Occipital lobe (tissue), 2 donors: ENCODE measurements around the gene CACNA2D1. TPM values are rescaled to one million over a fixed set of nuclear protein-coding genes. Genes with fewer than 3 reads are reported as not detected.

ENCODE experiments used
- DNase-seq: peaks from one replicate; lab custom pipeline; 2025; lab: John Stamatoyannopoulos, UW
- total RNA-seq: library from RNA; depleted of rRNA; stranded (reverse); fragments of >200 nt; gene quantifications from one replicate; pipeline ENCODE4 v1.2.3, GENCODE V29; 2014

Gene CACNA2D1
- total RNA-seq, 1 donor from 2014 or later: 149 TPM

DNA sequence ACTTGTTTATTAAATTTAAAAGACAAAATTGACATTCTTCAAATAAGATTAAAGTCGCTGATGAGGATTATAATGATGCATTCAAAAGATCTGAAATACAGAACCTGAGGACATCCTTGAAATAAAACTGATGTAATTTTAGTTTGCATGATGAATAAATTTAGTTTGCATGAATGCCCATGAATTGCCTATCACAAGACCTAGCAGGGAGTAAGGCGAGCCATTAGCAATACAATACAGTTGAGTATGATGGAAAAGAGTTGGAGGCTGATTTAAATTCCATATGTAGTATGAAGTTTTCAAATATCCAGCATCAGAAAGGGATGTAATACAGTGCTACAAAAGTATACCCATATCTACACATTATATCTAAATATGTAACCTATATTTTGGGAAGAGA is 321.3 kb downstream of the CACNA2D1 start:
- no peak for DNase-seq

DNA sequence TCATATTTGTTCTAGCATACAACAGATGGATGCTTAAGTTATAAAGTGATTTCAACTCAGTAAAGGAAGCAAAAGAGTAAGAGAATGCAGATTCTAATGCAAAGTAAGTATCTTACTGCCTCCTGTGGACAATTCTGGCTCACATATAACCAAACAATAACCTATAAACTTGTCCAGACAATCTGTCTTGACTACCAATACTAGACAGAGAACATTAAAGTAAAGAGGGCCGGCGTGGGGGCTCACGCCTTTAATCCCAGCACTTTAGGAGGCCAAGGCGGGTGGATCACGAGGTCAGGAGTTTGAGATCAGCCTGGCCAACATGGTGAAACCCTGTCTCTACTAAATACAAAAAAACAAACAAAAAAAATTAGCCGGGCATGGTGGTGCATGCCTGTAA is 329.3 kb downstream of the CACNA2D1 start:
- DNase-seq: no peak

DNA sequence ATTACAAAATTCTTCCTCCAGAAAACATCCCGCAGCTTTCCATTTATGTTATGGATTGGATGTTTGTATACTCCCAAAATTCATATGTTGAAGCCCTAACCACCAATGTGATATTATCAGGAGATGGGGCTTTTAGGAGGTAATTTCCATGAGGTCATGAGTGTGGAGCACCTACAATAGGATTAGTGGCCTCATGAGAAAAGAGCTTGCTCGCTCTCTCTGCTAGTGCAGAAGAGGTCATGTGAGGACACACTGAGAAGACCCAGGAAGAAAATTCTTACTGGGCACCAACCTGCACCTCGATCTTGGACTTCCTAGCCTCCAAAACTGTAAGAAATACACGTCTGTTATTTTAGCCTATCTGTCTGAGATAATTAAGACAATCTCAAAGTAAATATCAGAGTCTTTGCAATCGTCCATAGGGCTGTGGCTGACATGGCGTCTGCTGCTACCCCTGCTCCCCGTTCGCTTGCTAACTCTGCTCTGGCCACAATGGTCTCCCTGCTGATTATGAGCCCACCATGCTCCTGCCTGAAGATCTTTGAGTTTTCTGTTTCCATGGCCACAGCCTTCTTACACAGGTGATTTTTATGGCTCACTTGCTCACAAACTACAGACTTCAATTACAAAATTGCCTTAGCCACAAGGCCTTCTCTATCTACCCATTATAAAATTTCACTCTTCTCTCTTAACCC is 333.3 kb downstream of the CACNA2D1 start:
- DNase-seq: no peak

- no peak for DNase-seq
Measured at GRCh38 chr7:82109288-82109687, 334.3 kb downstream of the CACNA2D1 start.

- DNase-seq: no peak
Measured at GRCh38 chr7:82106201-82106600, 337.4 kb downstream of the CACNA2D1 start.

DNA sequence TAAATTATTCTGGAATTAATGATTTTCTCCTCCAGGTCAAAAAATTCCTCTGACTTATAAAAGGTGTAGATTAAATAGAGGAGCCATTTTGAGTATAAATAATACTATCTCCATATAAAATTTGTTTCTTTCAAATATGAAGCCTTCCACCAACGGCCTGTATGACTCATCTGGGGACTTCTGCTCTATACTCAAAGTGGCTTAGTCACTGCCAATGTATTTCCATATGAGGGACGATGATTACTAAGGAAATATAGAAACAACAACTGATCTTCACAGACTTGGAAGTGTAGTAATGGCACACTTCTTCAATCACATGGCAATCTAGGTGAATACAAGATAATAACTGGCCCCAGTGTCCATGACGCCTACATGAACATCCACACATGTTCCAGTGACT is 338.1 kb downstream of the CACNA2D1 start:
- DNase-seq: no peak

GRCh38 chr7:82098414-82098813 is 345.2 kb downstream of the CACNA2D1 start:
- no peak for DNase-seq

GRCh38 chr7:82091126-82091684 is 352.4 kb downstream of the CACNA2D1 start:
- no peak for DNase-seq

- DNase-seq: no peak
Measured at GRCh38 chr7:82087099-82087498, 356.5 kb downstream of the CACNA2D1 start.

- DNase-seq: no peak
Measured at GRCh38 chr7:82085116-82085515, 358.5 kb downstream of the CACNA2D1 start.

DNA sequence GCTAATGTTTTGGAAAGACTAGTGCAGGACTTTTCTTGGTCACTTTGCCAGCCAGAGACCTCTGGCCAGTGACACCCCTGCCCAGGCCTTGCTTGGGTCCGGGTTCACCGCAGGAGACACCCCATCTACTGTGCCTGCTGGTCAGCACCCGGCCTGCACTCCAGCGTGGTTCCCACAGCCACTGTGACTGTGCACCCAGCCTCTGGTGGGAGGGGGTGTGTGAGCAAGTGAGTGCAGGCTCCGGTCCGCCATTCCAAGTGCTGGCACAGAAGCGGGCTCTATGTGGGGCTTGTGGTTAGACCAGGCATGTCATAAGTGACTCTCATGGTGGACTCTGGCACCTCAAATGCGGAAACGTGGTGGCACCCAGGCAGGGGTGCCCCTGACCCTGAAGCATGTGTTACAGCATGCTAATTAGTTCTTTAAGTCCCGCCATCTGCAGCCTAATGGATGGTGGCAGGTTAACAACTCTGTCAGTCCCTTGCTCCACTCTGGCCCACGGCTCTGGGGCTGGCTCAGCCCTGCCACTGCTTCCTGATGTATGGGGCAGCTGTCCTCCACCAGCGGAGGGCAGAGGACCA is 361.8 kb downstream of the CACNA2D1 start:
- DNase-seq: no peak

DNA sequence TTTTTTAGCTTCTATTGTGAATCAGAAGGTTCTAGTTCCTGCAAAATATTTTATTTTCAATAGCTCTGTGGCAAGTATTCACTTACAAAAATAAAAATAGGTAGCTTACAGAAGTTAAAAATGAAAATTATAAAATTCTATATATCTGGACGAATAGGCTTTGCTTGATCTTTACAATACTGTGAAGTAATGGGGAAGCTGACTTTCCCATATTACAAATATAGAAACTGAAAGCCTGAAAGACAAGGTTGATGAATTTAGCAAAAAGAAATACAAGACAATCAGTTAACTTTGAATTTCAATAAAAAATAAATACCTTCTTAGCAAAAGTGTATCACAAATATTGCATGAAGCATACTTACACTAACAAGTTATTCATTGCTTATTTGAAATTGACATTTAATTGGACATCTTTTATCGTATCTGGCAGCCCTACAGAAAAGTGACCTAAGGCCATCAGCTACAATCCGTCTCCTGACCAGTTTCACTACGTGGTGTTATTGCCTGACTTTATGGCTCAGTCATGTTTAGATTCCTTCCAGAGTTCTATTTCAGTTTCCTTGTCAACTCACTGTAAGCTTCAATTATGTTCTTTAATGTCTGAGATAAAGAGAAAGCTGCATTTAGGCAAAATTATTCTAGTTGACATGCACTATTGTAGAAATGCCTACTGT is 363.2 kb downstream of the CACNA2D1 start:
- DNase-seq: no peak

GRCh38 chr7:82079527-82079926 is 364.1 kb downstream of the CACNA2D1 start:
- no peak for DNase-seq

DNA sequence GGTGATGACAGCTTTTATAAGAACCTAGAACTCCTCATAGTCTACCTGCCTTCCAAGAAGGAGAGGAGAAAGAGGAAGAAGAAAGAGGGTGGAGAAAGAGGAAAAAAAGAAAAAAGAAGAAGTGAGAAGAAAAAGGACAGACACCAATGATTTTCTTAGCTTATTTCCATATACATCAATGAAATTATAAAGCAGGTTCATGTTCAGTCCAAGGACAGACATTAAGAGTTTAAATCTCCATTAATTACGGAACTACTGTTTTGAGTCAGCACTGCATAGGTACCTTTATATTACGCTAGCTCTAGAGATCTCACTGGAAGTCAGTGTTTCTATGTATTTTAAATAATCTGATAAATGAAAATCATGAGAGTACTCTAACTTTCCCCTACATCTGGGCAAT is 364.8 kb downstream of the CACNA2D1 start:
- DNase-seq: no peak

GRCh38 chr7:82071468-82071867 is 372.1 kb downstream of the CACNA2D1 start:
- DNase-seq: no peak

- DNase-seq: no peak
Measured at GRCh38 chr7:82067628-82068264, 375.8 kb downstream of the CACNA2D1 start.

GRCh38 chr7:82057476-82057875 is 386.1 kb downstream of the CACNA2D1 start:
- no peak for DNase-seq

DNA sequence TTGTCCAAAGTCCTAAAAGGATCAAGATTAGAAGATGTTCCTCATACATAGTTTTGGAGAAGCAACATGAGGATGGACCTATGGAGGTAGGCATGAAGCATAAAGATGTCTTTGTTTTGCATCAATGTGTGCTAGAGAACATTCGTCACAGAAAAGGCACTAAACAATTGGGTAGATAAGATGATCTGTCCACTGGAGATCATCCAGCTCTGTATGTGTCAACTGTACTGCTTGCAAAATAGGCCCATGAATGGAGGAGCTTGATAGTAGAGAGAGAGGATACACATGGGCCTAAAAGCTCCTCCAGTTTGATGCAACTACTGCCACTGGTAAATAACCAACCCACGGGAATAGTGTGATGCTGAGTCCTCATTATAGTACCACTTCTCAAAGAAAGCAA is 387.3 kb downstream of the CACNA2D1 start:
- DNase-seq: no peak

DNA sequence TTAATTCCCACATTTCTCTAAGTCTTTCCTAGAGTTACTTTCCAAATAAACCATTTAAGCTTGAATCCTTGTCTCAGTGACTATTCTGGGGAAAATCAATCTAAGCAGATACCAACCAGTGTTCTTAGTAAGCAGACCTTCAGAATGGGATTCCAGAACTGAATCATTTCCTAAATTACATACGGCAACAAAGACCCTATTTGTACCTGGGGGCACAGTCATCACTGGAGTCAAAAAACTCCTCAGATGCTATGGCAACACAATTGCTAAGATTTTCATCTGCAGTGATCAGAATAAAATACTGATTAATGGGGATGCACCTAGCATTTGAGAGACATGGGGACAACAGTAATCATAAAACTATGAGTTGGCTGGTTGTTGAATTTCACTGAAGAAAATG is 389.0 kb downstream of the CACNA2D1 start:
- no peak for DNase-seq

DNA sequence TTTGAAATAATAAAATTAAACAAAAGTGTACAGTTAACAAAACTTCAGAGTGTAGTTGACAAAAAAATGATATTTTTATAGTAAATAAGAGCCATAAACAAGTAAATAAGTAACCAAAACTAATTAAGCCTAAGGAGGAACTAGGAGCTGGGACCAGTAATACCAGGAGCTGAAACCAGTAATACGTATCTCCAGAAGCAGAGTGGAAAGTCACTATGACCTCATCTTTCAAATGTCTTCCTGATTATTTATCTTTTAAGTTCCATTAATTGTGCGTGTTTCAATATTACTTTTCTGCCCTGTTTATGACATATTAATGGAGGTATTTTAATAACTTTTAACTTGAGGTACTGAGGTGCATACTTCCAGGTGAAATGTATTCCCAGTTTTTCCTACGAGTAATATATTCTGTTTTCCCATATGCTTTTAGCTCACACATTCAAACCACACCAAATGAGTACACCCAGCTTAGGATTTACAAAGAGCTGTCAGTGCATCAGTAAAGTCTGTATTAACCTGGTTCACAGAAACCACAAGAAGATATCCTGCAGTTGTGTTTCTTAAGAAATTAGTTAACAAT is 390.0 kb downstream of the CACNA2D1 start:
- DNase-seq: no peak

DNA sequence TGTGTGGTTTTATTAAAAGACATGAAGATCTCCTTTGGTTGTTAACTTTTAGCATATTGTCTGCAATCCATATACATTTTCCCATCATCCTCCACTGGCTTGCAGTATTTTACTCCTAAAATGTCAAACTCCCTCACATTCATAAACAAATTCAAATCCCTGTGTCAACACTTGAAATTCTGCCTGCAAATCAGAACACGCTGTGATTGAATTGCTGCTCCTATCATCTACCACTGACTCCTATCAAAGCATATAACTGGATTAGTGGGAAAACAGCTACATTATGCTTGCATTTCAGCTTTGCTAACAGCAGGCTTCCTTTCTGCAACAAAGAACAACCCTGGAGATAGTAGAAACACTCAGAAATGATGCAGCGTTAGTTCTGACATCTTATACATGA is 392.0 kb downstream of the CACNA2D1 start:
- DNase-seq: no peak

DNA sequence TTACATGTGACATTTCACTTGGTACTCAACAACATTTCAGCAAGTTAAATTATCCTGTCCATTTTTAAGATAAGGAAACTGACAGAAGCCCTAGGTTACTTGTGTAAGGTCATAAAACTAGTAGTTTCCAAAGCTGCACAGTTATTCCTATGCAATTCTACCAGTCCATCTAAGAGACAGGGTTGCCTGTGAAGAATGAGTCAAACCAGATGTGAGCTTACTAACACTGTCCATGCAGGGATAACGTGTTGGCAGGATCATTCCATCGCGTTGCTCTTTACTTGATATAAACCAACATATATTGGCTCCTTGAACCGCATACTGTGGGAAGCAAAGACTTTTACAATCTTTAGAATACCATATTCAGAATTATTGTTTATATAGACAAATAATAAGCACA is 392.8 kb downstream of the CACNA2D1 start:
- DNase-seq: no peak
